Neural cell (in vitro differentiated cells): ENCODE results near the gene HOXC5. TPM values are rescaled to one million over a fixed set of nuclear protein-coding genes. Genes with fewer than 3 reads are reported as not detected.

ENCODE experiments used
- H2AFZ ChIP-seq: fragments of 200-600, 300-800 bp; sonication (generic), shearing (Covaris generic); 2 replicates; pipeline ENCODE4 v1.6.0; 2014; ENCODE audit warnings: low read depth, mild to moderate bottlenecking, antibody characterized with exemption, low read length, moderate library complexity
- H3F3A ChIP-seq: fragments of 200-600 bp; shearing (Covaris generic); 2 replicates; pipeline ENCODE4 v1.6.1; 2016; ENCODE audit warnings: mild to moderate bottlenecking, moderate library complexity, mixed read lengths, antibody characterized with exemption, low read length; ENCODE audit not compliant: insufficient read depth, poor library complexity, severe bottlenecking
- H3K27ac ChIP-seq: fragments of 200-600, 300-800 bp; sonication (generic), shearing (Covaris generic); 2 replicates; pipeline ENCODE4 v1.5.1; 2014; ENCODE audit warnings: mild to moderate bottlenecking, low read length, moderate library complexity
- H3K27me3 ChIP-seq: fragments of 300-800, 200-600 bp; sonication (generic), shearing (Covaris generic); 2 replicates; pipeline ENCODE4 v1.6.0; 2014; ENCODE audit warnings: mild to moderate bottlenecking, low read depth, low read length, moderate library complexity; ENCODE audit not compliant: insufficient read depth
- H3K36me3 ChIP-seq: fragments of 300-800, 200-600 bp; sonication (generic), shearing (Covaris generic); 2 replicates; pipeline ENCODE4 v1.5.1; 2014; ENCODE audit warnings: mild to moderate bottlenecking, antibody characterized with exemption, low read length, moderate library complexity; ENCODE audit not compliant: insufficient read depth
- H3K4me2 ChIP-seq: fragments of 300-800, 200-600 bp; sonication (generic), shearing (Covaris generic); 2 replicates; pipeline ENCODE4 v1.6.0; 2014; ENCODE audit warnings: mild to moderate bottlenecking, low read length
- H3K4me3 ChIP-seq: fragments of 300-800, 200-600 bp; sonication (generic), shearing (Covaris generic); 2 replicates; pipeline ENCODE4 v1.5.1; 2014; ENCODE audit warnings: mild to moderate bottlenecking, low read length, moderate library complexity
- H3K79me2 ChIP-seq: fragments of 200-600 bp; shearing (Covaris generic); replicated peaks from 2 replicates; pipeline ENCODE4 v1.6.0; 2014; ENCODE audit warnings: mild to moderate bottlenecking, low read length, moderate library complexity; ENCODE audit not compliant: insufficient read depth
- H3K9ac ChIP-seq: fragments of 300-800, 200-600 bp; sonication (generic), shearing (Covaris generic); 2 replicates; pipeline ENCODE4 v1.6.1; 2016; ENCODE audit warnings: mild to moderate bottlenecking, low read length, mixed read lengths
- H3K9me2 ChIP-seq: fragments of 200-600 bp; shearing (Covaris generic); 2 replicates; pipeline ENCODE4 v1.6.1; 2016; ENCODE audit warnings: mild to moderate bottlenecking, low read length, mixed read lengths; ENCODE audit not compliant: insufficient read depth
- H3K9me3 ChIP-seq: fragments of 200-600, 300-800 bp; sonication (generic), shearing (Covaris generic); 2 replicates; pipeline ENCODE4 v1.6.1; 2016; ENCODE audit warnings: mild to moderate bottlenecking, mixed run types, low read length, moderate library complexity, mixed read lengths
- H4K20me1 ChIP-seq: fragments of 200-600 bp; shearing (Covaris generic); 2 replicates; pipeline ENCODE4 v1.6.1; 2016; ENCODE audit warnings: mild to moderate bottlenecking, mixed run types; ENCODE audit not compliant: insufficient read depth
- EP300 ChIP-seq: fragments of 450-650 bp; conservative IDR thresholded peaks from 2 replicates; pipeline ENCODE4 v1.6.1; 2014; ENCODE audit warnings: antibody characterized with exemption, mild to moderate bottlenecking, moderate library complexity; ENCODE audit not compliant: poor library complexity, severe bottlenecking
- EZH2 ChIP-seq: fragments of 200-600, 300-800 bp; shearing (Covaris generic), sonication (generic); IDR thresholded peaks from 2 replicates; pipeline ENCODE4 v1.6.1; 2014; ENCODE audit warnings: antibody characterized with exemption, low read length, borderline replicate concordance, mild to moderate bottlenecking; ENCODE audit not compliant: insufficient read depth, poor library complexity, severe bottlenecking
- MXI1 ChIP-seq: fragments of 450-650 bp; conservative IDR thresholded peaks from 2 replicates; pipeline ENCODE4 v1.6.1; 2014; ENCODE audit warnings: antibody characterized with exemption, mild to moderate bottlenecking; ENCODE audit not compliant: poor library complexity, severe bottlenecking
- POLR2AphosphoS5 ChIP-seq: IDR thresholded peaks from 2 replicates; pipeline ENCODE4 v1.6.1; 2012
- RAD21 ChIP-seq: fragments of 450-650 bp; conservative IDR thresholded peaks from 2 replicates; pipeline ENCODE4 v1.6.1; 2014; ENCODE audit warnings: antibody characterized with exemption, mild to moderate bottlenecking, moderate library complexity
- SMC3 ChIP-seq: fragments of 450-650 bp; conservative IDR thresholded peaks from 2 replicates; pipeline ENCODE4 v1.6.1; 2014; ENCODE audit warnings: antibody characterized with exemption, mild to moderate bottlenecking, moderate library complexity; ENCODE audit not compliant: poor library complexity
- TAF1 ChIP-seq: IDR thresholded peaks from 2 replicates; pipeline ENCODE4 v1.6.1; 2012; ENCODE audit warnings: low read depth
- polyA plus RNA-seq: library from polyadenylated mRNA; depleted of rRNA; stranded (reverse); fragments of >200 nt; gene quantifications from 2 replicates; pipeline ENCODE4 v1.2.3, GENCODE V29; 2014
- TF ChIP-seq, protein P1 (sequence below): IDR thresholded peaks from 2 replicates; pipeline ENCODE4 v1.6.1; 2012; ENCODE audit warnings: borderline replicate concordance
- TF ChIP-seq, protein P2 (sequence below): fragments of 450-650 bp; IDR thresholded peaks from 2 replicates; pipeline ENCODE4 v1.5.1; 2014; ENCODE audit warnings: antibody characterized with exemption, mild to moderate bottlenecking, moderate library complexity; ENCODE audit not compliant: poor library complexity, severe bottlenecking

The HOXC5 gene
- polyA plus RNA-seq, 1 donor from 2014 or later = not detected

DNA sequence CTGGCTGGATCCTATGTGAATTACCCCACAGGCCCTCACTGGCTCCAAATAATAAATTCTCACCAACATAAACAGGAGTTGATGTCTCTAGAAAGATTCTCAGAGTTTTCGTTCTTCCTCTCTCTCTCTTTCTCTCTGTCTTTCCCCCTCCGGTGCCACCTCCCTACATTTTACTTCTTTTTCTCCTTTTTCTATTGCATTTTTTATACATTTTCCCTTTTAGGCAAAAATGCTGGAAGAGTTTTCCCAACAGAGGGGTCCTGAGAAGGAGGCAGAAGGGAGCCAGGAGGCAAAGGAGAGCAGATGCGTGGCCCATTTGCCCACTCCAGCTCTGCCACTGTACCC is 5.4 kb upstream of the HOXC5 start:
- Histone ChIP-seq H3K9me3 (no peaks in the 10 kb centered on the region), H3K79me2 (no peaks in the 10 kb centered on the region), H3K9me2 (no peaks in the 10 kb centered on the region), H3K9ac (no peak overlapping the region), H2AFZ (no peak overlapping the region), H4K20me1 (no peaks in the 10 kb centered on the region), H3F3A (no peaks in the 10 kb centered on the region), H3K4me3 (no peak overlapping the region), H3K36me3 (no peaks in the 10 kb centered on the region), H3K27ac (no peak overlapping the region), H3K27me3 (peaks cover 99% of the 10 kb centered on the region), H3K4me2 (no peak overlapping the region)
- TF ChIP-seq SMC3 = no peak
- TF ChIP-seq, protein P1, sequence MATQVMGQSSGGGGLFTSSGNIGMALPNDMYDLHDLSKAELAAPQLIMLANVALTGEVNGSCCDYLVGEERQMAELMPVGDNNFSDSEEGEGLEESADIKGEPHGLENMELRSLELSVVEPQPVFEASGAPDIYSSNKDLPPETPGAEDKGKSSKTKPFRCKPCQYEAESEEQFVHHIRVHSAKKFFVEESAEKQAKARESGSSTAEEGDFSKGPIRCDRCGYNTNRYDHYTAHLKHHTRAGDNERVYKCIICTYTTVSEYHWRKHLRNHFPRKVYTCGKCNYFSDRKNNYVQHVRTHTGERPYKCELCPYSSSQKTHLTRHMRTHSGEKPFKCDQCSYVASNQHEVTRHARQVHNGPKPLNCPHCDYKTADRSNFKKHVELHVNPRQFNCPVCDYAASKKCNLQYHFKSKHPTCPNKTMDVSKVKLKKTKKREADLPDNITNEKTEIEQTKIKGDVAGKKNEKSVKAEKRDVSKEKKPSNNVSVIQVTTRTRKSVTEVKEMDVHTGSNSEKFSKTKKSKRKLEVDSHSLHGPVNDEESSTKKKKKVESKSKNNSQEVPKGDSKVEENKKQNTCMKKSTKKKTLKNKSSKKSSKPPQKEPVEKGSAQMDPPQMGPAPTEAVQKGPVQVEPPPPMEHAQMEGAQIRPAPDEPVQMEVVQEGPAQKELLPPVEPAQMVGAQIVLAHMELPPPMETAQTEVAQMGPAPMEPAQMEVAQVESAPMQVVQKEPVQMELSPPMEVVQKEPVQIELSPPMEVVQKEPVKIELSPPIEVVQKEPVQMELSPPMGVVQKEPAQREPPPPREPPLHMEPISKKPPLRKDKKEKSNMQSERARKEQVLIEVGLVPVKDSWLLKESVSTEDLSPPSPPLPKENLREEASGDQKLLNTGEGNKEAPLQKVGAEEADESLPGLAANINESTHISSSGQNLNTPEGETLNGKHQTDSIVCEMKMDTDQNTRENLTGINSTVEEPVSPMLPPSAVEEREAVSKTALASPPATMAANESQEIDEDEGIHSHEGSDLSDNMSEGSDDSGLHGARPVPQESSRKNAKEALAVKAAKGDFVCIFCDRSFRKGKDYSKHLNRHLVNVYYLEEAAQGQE = no peak
- TF ChIP-seq, protein P2, sequence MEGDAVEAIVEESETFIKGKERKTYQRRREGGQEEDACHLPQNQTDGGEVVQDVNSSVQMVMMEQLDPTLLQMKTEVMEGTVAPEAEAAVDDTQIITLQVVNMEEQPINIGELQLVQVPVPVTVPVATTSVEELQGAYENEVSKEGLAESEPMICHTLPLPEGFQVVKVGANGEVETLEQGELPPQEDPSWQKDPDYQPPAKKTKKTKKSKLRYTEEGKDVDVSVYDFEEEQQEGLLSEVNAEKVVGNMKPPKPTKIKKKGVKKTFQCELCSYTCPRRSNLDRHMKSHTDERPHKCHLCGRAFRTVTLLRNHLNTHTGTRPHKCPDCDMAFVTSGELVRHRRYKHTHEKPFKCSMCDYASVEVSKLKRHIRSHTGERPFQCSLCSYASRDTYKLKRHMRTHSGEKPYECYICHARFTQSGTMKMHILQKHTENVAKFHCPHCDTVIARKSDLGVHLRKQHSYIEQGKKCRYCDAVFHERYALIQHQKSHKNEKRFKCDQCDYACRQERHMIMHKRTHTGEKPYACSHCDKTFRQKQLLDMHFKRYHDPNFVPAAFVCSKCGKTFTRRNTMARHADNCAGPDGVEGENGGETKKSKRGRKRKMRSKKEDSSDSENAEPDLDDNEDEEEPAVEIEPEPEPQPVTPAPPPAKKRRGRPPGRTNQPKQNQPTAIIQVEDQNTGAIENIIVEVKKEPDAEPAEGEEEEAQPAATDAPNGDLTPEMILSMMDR = no peak
- no peak for TF ChIP-seq POLR2AphosphoS5
- TF ChIP-seq EZH2 = no peak
- TF ChIP-seq TAF1 = no peak
- no peak for TF ChIP-seq RAD21
- TF ChIP-seq EP300 = no peak
- no peak for TF ChIP-seq MXI1

DNA sequence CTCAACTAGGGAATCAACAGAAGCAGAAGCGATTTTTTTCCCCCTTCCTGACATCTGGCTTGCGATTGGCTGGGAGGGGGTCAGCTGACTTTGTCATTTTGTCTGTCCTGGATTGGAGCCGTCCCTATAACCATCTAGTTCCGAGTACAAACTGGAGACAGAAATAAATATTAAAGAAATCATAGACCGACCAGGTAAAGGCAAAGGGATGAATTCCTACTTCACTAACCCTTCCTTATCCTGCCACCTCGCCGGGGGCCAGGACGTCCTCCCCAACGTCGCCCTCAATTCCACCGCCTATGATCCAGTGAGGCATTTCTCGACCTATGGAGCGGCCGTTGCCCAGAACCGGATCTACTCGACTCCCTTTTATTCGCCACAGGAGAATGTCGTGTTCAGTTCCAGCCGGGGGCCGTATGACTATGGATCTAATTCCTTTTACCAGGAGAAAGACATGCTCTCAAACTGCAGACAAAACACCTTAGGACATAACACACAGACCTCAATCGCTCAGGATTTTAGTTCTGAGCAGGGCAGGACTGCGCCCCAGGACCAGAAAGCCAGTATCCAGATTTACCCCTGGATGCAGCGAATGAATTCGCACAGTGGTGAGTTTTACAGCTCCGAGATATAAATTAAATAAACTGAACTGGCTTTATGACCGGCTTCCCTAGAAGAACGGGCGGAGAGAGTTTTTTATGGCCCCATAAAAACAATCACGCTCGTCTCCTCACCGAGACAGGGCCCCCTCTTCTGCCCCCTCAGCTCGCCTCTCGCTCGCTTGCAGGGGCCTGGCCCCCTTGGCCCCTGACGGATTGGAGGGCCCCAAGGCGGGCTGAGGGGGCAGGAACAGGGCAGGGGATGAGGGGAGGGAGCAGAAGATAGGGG is 4.3 kb upstream of the HOXC5 start, which contains the start of gene HOXC6:
Gene HOXC6, plus strand, starts transcription at position 127 of the 888 bp plus-strand sequence. Its CDS starts 82 bp downstream, at position 209.
- no peaks in the 10 kb centered on the region for H3K9me3 ChIP-seq
- H2AFZ ChIP-seq = no peak within 1 kb of the TSS
- no peak within 1 kb of the TSS for H3K27ac ChIP-seq
- H3K9me2 ChIP-seq = no peaks in the 10 kb centered on the region
- H3K79me2 ChIP-seq = no peaks in the 10 kb centered on the region
- no peak within 1 kb of the TSS for H3K4me3 ChIP-seq
- H3K9ac ChIP-seq = no peak within 1 kb of the TSS
- H3F3A ChIP-seq = no peaks in the 10 kb centered on the region
- no peaks in the 10 kb centered on the region for H4K20me1 ChIP-seq
- peaks cover 99% of the 10 kb centered on the region for H3K27me3 ChIP-seq
- H3K36me3 ChIP-seq = no peaks in the 10 kb centered on the region
- TF ChIP-seq POLR2AphosphoS5 (no peak), MXI1 (no peak), EZH2 (no peak), RAD21 (no peak), SMC3 (no peak), TAF1 (no peak), EP300 (no peak)
- TF ChIP-seq, protein P2 = no peak
- TF ChIP-seq, protein P1 = no peak
- no peak within 1 kb of the TSS for H3K4me2 ChIP-seq
